ENCODE data around the gene RPL7L1.
"Not testable (repeated sequence)": the region's sequence is repeated elsewhere in the genome, so short reads cannot be mapped to it uniquely, and the experiment has no call there.

Gene RPL7L1

DNA sequence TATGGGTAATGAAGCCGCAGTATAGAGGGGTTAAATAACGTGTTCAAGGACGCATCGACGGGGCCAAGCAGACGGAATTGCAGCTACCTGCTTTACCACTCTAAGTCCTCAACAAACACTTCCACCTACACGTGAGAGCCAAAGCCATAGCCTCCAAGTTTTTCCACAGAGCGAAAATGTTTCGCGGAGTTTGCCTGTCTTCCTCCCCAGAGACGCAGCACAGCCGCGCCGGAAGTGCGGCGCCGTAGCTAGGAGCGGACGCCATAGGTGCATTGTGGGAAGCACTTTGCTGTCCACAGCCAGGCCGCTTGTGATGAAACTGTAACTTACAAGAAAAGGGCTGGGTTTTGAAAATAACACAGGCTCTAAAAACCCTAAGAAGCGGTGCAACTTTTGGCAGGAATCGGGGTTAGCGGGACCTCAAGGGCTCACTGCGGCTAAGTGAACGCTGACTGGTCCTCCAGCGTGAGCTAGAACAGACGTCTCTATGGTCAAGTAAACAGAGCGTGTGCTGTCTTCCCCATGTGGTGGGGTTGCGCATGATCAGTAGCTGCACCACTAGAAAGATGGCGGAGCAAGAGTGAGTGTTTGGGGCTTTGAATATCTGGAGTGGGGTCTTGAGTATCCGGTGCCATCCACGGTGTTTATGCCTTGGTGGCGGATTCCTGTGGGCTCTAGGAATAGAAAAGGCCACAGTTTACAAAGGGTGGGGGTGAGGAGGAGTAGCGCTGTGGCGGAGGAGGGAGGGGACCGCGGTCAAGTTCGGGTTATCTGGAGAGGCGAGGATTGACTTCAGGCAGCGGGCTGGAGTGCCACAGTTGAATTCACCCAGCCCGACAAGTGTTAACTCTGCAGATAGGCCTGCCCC, at the start of gene RPL7L1:
Gene RPL7L1, plus strand, starts transcription at position 245 of the 868 bp plus-strand sequence. Its CDS starts 295 bp downstream, at position 540.
- DNase-seq: peak; percentile 73

DNA sequence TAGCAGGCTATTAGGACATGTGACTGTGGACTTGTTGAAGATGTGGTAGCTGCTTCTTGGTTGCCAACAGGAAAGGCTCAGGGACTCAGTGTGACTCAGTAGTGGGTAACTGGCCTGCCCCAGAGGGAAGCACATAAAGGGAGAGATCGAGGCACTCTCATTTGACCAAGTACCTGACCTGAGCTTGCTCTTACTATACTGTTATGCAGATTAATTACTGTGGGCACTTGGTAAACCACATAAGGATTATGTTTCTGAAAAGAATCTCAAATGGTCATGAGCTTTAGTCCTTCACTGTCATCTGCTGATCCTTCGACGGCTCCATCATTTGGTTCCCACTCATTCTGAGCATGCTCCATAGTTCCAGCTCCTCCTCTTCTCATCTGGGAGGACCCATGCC, 48.2 kb upstream of the RPL7L1 start:
- no peak for DNase-seq

DNA sequence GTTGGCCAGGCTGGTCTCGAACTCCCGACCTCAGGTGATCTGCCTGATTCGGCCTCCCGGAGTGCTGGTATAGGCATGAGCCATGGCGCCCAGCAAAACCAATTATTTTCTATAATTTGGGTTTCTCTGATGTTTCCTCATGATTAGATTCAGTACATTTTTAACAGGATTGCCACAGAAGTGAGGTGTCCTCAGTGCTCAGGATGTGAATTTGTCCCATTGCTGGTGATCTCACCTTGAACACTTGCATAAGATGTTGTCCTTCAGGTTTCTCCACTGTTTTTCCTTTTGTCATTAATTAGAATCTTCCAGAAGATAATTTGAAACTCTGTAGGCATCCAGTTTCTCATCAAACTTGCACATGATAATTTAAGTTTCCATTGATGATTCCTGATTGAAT, 45.4 kb upstream of the RPL7L1 start:
- no peak for DNase-seq

DNA sequence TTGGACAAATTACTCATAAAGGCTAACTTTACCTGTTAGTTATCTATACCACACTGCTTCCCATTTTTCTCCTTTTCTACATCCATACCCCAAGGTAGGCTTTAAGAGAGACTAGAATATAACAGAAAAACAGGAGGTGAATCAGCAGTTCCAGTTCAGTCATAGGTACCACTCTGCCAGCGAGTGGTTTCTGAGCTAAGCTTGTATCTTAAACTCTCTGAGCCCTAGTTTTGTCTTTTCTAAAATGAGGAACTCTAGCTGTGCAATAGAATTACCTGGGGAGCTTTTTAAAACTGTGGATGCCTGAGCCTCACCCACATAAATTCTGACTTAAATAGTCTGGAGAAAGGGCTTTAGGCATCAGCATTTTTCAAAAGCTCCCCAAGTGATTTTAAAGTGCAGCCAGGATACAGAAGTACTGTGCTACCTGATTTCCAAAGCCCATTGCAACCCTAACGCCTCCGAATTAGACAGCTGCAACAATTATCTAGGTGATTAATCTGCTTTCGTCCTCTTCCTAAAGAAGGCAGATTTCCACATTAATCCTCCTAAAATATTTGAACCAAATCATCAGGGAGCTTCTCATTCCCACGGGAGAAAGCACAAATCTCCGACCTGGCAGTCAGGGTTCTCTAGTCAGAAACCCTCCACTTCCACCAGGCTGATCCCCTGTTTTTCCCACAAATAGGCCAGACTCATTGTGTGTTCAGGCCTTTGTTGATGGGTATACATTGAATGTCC, 37.4 kb upstream of the RPL7L1 start:
- DNase-seq: no peak

DNA sequence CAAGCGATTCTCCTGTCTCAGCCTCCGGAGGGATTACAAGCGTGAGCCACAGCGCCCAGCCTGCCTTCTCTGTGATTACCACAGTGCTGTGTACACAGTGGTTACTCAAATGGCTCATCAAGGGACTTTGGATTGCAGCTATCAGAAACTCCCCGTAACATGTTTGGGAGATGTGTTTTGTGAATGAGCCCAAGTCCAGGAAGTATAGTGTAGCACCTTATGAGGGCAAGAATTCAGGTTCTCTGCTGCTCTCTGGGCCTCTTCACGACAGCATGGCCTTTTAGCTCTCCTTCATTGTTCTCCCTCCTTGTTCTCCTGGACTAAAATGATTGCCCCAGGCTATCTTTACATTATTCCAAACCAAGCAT, 34.1 kb upstream of the RPL7L1 start:
- DNase-seq: no peak

DNA sequence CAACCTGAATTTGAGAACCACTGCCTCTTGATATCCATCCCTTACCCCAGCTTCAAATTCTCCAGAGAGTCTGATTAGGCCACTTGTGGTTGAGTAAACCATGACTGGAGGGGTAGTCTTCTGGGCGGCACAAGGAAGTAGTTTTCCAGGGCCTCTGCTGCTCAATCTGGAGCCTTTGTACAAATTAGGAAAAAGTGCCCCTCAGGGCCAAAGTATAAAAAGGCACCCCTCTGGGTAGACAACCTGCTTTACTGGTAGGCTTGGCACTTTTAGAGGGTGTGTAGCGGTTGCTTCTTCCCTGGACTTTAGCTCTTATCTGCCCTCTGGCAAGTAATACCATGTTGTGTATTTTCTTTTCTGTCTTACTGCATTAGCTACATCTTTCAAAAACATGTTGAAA, 32.9 kb upstream of the RPL7L1 start:
- no peak for DNase-seq

DNA sequence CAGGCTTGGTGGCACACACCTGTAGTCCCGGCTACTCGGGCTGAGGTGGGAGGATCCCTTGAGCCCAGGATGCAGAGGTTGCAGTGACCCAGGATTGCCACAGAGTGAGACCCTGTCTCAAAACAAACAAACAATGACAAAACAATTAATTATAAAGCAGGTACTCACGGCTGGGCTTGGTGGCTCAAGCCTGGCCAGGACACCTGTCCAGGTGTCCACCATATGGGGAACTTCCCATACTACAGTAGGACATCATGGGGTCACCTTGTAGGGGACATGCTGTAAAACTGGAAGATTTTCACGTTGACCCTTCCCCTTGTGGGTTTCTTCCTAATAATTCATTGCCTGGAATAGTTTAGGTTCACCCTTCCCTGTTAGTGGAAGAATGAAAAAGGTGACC, 30.7 kb upstream of the RPL7L1 start:
- DNase-seq: no peak

DNA sequence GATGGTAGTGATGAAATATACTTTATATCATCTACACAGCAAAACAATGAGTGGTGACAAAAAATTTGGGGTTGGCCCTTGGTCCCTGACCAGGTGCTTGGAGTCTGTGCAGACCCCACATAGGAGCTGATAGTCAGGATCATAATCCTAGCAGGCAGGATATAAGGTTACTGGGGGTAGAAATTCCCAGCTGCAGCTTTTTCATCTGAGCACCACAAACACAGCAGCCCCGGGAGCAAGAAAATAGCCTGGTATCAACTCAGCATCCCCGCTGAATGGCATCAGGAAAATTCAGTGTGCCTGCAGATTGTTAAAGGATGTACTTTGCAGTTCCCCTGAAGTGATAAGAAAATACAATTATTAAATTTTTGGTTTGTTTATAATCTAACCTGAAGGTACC, 27.8 kb upstream of the RPL7L1 start:
- no peak for DNase-seq

DNA sequence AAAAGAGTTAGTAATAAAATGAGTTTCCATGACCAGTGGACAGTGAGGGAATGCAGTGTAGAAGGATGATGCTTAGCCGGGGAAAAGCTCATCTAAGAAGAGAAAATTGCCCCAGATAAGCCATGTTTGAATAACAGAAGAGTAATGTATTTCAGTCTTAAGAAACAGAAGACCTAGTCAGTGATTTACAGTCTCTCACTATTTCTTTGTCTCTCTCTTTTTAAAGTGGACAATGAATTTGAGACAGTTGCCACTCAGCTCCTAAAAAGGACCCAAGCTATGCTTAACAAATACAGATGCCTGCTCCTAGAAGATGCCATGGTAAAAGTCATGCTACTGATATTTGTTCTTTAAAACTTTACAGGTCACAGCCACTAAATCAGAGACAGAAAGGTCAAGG, 19.4 kb upstream of the RPL7L1 start:
- no peak for DNase-seq

DNA sequence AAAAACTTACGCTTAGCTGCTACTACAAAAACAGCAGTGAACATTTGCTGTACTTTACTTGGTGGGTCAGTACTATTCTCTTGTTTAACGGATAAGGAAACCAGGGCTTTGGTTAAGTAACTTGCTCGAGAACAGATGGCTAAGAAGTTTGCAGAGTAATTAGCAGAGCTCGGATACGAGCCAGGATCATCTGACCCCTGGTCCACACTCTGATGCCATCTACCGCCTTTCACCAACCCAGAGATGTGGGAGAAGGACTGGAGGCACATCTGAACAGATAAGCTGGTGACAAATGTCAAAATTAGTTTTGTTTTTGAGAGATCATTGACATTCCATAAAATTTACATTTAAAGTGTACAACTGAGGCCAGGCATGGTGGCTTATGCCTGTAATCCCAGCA, 18.9 kb upstream of the RPL7L1 start:
- DNase-seq: no peak

DNA sequence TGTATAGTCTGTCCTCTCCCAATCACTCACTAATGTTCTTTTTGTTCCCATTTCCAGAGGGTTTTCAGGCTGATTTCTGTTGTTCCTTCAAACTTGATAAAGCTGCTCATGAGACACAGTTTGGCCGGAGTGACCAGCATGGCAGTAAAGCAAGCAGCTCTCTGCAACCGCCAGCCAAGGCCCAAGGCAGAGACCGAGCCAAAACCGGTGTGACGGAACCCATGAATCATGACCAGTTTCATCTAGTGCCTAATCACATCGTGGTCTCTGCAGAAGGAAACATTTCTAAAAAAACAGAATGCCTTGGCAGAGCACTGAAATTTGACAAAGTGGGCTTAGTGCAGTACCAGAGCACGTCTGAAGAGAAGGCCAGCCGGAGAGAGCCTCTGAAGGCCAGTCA, 14.8 kb upstream of the RPL7L1 start:
- no peak for DNase-seq

DNA sequence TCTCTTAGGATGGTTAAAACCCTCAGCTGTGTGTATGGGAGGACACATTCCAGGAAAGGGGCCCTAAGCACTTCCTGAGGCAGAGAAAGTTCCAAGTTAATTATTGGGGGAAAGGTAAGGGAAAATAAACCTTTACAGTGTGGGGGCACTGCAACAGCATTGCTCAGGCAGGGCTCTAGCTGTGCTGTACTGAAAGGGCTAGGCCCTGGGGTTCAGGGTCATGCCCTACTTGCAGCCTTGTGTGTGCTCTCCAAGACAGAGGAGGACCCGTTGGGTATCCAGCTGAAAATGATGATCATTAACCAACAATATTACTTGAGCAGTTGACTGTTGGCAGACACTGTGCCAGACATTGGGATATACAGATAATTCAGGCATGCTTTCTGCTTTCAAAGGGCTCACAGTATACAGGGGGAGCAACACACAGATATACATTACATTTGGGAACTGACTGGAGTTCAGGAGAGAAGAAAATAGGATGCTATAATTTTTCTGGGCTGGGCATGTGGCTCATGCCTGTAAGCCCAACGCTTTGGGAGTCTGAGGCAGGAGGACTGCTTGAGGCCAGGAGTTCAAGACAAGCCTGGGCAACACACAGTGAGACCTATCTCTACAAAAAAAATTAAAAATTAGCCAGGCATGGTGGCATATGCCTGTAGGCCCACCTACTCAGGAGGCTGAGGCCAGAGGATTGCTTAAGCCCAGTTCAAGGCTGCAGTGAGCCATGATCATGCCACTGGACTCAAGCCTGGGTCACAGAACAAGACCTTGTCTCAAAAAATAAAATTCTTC, 9.1 kb upstream of the RPL7L1 start:
- DNase-seq: no peak

DNA sequence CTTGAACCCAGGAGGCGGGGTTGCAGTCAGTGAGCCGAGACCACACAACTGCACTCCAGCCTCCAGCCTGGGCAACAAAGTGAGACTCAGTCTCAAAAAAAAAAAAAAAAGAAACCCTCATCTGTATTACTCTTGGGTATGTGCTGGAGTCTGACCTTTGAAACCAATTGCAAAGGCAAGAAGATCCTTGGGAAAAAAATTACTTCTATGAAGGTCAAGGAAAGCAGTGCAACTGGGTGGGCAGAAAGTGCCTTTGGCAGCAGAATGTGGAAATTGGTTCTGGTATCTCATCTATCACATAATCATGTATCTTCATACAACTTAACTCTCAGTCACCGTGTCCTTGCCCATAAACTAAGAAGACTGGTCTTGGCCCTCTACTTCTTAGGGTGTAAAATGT, 7.7 kb upstream of the RPL7L1 start:
- DNase-seq: no peak

DNA sequence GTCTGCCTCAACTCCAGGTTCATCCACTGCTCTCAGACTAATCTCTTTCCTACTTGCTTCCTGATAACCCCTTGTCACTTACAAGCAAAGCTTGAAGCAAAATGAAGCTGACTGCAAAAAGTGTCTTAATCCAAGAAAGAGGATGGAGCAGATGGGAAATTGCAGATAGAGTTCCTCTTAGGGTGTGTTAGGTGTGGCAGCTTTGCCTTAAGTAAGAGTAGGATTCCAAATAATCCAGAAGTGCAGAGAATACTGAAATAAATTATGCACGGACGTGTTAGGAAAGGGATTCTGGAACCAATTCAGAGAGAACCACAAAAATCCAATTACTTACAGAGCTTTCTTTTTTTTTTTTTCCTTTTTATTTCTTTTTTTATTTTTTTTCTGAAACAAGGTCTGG, 6.1 kb upstream of the RPL7L1 start:
- DNase-seq: no peak

DNA sequence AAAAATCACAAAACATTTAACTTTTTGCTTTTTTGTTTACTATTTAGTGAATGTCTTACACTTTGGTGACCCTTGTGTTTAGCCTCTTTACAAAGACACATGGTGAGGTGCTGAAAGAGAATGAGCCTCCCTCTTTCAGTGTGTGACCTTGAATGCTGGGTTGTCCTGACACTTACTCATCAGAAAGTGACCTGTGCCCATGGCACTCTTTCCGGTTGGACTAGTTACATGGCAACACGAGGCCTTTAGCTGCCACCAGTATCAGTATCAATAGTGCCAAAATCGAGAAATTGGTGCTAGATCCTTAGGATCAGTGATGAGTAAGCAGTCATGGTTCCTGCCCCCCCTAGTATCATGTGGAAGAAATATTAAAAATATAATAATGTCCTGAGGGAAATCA, 1.7 kb upstream of the RPL7L1 start:
- DNase-seq: no peak

DNA sequence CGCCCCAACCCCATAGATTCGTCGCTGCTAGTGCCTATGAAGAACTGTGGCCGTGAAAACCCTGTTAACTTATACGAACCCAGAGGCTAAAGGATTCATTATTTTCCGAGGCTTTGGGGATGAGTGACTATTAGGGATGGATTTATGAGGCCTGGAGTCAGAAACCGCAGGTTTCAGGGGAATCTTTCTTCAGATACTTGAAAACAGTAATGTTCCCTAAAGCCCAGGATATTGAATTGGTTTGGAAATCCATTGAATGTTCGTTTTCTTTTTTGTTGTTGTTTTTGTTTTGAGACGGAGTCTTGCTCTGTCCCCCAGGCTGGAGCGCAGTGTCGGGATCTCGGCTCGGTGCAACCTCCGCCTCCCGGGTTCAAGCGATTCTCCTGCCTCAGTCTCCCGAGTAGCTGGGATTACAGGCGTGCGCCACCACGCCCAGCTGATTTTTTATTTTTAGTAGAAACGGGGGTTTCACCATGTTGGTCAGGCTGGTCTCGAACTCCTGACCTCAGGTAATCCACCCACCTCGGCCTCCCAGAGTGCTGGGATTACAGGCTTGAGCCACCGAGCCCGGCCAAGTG, 913 bp downstream of the RPL7L1 start:
- DNase-seq: not testable (repeated sequence)

DNA sequence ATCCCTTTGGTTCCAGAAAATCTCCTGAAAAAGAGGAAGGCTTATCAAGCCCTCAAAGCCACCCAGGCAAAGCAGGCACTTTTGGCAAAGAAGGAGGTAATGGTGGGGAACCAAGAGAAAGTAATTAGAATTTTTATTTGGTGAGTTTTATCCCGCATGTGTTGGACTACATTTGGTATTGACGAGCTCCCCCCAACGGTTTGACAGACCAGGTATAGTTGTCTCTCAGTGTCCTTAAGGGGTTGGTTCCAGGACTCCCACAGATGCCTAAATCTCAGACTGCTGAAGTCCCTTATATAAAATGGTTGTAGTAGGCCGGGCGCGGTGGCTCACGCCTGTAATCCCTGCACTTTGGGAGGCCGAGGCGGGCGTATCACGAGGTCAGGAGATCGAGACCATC, 1.5 kb downstream of the RPL7L1 start:
- not testable (repeated sequence) for DNase-seq

DNA sequence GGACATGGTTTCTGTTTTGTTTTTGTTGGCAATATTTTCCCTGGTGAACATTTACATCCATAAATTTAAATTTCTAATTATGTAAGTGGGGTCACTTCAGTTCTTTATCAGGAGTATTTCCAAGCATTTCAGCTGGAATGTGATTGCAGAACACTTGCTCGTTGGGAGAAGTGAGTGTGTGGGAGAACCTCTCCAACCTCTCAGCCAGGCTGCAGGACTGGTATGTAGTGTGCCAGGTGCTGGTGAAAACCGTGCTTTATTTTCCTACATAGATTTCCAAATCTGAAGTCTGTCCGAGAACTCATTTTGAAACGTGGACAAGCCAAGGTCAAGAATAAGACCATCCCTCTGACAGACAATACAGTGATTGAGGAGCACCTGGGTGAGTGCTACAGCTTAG, 6.3 kb downstream of the RPL7L1 start:
- DNase-seq: no peak

DNA sequence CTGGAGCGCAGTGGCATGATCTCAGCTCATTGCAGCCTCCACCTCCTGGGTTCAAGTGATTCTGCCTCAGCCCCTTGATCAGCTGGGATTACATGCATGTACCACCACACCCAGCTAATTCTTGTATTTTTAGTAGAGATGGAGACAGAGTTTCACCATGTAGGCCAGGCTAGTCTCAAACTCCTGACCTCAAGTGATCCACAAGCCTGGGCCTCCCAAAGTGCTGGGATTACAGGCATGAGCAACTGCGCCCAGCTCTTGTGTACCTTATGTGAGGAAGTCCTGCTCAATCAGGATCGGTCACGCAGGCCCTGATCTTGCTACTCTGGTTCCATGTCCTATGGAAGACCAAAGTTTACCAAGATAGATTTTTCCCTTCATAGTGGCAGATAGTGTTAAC, 8.8 kb downstream of the RPL7L1 start:
- DNase-seq: not testable (repeated sequence)

DNA sequence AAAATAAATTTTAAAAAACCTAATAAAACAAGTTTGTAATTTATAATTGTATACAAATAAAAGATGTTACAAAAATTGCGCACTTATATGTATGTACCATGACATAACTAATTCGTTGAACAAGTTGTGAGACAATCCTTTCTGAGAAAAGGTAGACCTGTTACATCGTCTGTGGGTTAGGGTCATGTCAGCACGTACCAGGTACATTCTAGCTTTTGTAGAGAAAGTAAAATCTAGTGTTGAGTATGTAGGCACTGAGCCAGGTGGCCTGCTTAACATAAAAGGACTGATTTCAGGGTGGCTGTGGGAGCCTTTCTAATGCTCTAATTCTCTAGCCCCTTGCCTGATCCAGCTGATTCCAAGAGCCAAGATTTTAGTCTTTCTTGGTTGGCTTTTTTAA, 10.4 kb downstream of the RPL7L1 start:
- no peak for DNase-seq

DNA sequence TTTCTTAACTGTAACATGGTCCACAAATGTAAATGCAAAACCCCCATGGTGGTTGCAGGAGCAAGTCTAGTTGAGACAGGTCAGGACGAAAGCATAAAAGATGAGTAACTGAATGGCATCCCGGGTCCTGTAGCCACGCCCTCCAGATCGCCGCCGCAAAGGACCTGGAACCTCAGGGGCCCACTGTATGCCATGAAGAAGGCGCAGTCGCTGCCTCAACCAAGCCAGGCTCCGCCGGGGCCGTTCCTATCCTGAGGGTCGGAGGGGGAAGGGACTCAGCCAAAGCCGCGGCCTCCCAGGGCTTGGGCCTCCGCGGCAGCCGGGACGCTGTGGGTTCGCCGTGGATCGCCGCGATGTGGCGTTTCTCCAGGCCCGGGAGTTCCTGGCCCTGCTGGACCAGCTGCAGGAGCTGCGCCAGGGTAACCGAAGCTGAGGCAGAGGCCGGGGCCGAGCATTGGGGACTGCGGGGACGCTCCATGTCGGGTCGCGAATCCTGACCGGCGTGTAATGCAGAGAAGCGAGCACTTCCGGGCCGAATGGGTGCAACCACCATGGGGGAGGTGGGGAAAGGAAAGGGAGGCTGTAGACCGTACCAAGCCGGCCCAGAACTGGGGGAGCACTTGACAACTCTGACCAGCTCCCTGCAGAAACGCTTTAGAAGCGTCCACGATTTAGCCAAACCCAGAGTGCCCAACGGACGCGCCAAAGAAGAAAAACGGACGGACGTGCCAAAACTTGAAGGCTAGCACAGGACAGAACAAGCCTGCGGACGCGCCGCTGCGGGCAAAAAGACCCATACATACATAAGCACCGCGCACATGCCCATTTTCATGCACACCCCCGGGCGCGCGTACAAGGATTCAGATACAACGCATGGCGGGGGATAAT, 11.1 kb downstream of the RPL7L1 start:
- peak; percentile 88 for DNase-seq

DNA sequence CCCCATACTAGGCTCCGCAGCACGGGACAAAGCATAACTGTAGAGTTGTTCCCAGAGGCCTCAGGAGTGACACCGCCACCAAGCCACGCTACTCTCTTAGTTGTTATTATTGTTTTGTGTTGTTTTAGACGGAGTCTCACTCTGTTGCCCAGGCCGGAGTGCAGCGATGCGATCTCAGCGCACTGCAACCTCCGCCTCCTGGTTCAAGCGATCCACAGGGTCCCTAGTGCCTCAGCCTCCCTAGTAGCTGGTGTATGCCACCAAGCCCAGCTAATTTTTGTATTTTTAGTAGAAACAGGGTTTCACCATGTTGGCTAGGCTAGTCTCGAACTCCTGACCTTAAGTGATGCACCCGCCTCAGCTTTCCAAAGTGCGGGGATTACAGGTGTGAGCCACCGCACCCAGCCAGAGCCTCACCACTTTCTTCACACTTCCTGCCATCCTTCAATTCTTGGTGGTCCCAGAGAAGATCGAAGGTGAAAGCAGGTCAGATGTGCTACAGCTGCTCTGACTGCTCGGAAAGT, 11.8 kb downstream of the RPL7L1 start:
- DNase-seq: no peak
